ENCODE data around the gene OR4P4.

DNA sequence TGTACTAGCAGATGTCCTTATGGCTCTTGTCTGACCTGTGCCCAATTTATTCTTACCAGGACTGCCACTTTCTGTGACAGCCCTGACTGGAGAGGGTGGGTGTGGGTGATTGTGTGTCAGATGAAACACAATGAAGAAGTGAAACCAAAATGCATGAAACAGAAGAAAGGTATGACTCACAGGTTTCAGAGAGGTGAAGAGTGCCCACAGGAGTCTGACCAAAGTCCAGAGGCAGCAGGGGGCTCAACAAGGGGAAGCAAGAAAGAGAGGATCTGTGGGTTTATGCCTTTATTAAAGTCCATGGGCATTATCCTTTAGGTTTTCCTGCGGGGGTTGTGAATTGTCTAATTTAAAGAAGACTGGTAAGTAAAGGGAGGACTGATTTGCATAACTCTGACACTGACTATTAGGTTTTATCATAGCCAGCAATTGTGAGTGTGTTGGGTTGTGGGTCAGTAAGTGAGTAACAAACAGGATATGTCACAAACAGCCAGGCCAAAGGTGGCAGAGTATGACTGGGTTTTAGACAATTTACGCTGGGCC is 23.2 kb downstream of the OR4P4 start:
- TF ChIP-seq, protein P1, sequence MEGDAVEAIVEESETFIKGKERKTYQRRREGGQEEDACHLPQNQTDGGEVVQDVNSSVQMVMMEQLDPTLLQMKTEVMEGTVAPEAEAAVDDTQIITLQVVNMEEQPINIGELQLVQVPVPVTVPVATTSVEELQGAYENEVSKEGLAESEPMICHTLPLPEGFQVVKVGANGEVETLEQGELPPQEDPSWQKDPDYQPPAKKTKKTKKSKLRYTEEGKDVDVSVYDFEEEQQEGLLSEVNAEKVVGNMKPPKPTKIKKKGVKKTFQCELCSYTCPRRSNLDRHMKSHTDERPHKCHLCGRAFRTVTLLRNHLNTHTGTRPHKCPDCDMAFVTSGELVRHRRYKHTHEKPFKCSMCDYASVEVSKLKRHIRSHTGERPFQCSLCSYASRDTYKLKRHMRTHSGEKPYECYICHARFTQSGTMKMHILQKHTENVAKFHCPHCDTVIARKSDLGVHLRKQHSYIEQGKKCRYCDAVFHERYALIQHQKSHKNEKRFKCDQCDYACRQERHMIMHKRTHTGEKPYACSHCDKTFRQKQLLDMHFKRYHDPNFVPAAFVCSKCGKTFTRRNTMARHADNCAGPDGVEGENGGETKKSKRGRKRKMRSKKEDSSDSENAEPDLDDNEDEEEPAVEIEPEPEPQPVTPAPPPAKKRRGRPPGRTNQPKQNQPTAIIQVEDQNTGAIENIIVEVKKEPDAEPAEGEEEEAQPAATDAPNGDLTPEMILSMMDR (conservative IDR thresholded peaks at IDR 0.05; ENCODE audit: low read depth, low read length) = no peak
- TF ChIP-seq EZH2 (IDR thresholded peaks at IDR 0.05; ENCODE audit: borderline replicate concordance, low read depth, low read length, poor library complexity, severe bottlenecking) = no peak

Data from A673 (cell line).